Smooth muscle cell (in vitro differentiated cells): ENCODE measurements around the gene CAST. TPM values are rescaled to one million over a fixed set of nuclear protein-coding genes. Genes with fewer than 3 reads are reported as not detected.

Source experiments
- DNase-seq: peaks from one replicate; lab custom pipeline; 2025; ENCODE audit not compliant: unreplicated experiment; lab: John Stamatoyannopoulos, UW
- H2AFZ ChIP-seq: fragments of 200-600 bp; sonication (generic); 2 replicates; pipeline ENCODE4 v1.6.0; 2016; ENCODE audit warnings: antibody characterized with exemption, low read depth, mild to moderate bottlenecking
- H3F3A ChIP-seq: fragments of 200-600 bp; sonication (generic); 2 replicates; pipeline ENCODE4 v1.6.0; 2017; ENCODE audit warnings: antibody characterized with exemption, low read depth
- H3K27ac ChIP-seq: fragments of 200-600 bp; sonication (generic); 2 replicates; pipeline ENCODE4 v1.5.1; 2016; ENCODE audit warnings: low read depth, mild to moderate bottlenecking
- H3K27me3 ChIP-seq: fragments of 200-600 bp; sonication (generic); 2 replicates; pipeline ENCODE4 v1.6.1; 2016; ENCODE audit warnings: low read depth, mild to moderate bottlenecking
- H3K36me3 ChIP-seq: fragments of 200-600 bp; sonication (generic); 2 replicates; pipeline ENCODE4 v1.5.1; 2016; ENCODE audit warnings: low read depth
- H3K4me1 ChIP-seq: fragments of 200-600 bp; sonication (generic); 2 replicates; pipeline ENCODE4 v1.5.1; 2016; ENCODE audit warnings: low read depth
- H3K4me2 ChIP-seq: fragments of 200-600 bp; sonication (generic); 2 replicates; pipeline ENCODE4 v1.6.0; 2016; ENCODE audit warnings: mild to moderate bottlenecking
- H3K4me3 ChIP-seq: fragments of 200-600 bp; sonication (generic); 2 replicates; pipeline ENCODE4 v1.5.1; 2016; ENCODE audit warnings: mild to moderate bottlenecking
- H3K79me2 ChIP-seq: fragments of 200-600 bp; sonication (generic); 2 replicates; pipeline ENCODE4 v1.6.0; 2016; ENCODE audit warnings: low read depth, mild to moderate bottlenecking
- H3K9ac ChIP-seq: fragments of 200-600 bp; sonication (generic); 2 replicates; pipeline ENCODE4 v1.6.0; 2016; ENCODE audit warnings: low read depth
- H3K9me3 ChIP-seq: fragments of 200-600 bp; sonication (generic); replicated peaks from 2 replicates; pipeline ENCODE4 v1.5.1; 2016; ENCODE audit warnings: low read depth
- H4K20me1 ChIP-seq: fragments of 200-600 bp; sonication (generic); 2 replicates; pipeline ENCODE4 v1.6.0; 2016; ENCODE audit warnings: low read depth
- CTCF ChIP-seq: fragments of 200-600 bp; sonication (generic); IDR thresholded peaks from 2 replicates; pipeline ENCODE4 v1.5.1; 2017; ENCODE audit warnings: borderline replicate concordance, mild to moderate bottlenecking, antibody characterized with exemption; ENCODE audit not compliant: insufficient read depth, poor library complexity, severe bottlenecking
- WGBS: methylation state at CpG from one replicate; pipeline ENCODE4 v1.1.7; 2016; ENCODE audit warnings: low lambda C conversion rate; 5-methylcytosine and 5-hydroxymethylcytosine counted together
- polyA plus RNA-seq: library from polyadenylated mRNA; unstranded; fragments of >200 nt; fragmentation: Nextera tagmentation; extraction: Ambion mirVana; gene quantifications from 2 replicates; pipeline ENCODE4 v1.2.1, GENCODE V29; 2016
- total RNA-seq: library from RNA; depleted of rRNA; stranded (reverse); fragments of >200 nt; gene quantifications from 2 replicates; pipeline ENCODE4 v1.2.3, GENCODE V29; 2014

CAST gene
- total and polyA plus RNA-seq, 2 experiments from 2014 or later: 76.2 to 189 TPM

- Histone ChIP-seq H3K9me3 (no peaks in the 10 kb centered on the region), H3K4me3 (no peak overlapping the region), H4K20me1 (no peaks in the 10 kb centered on the region), H3K27ac (peak overlapping the region; percentile 81), H3K79me2 (no peaks in the 10 kb centered on the region), H3K4me1 (peaks cover 5% of the 10 kb centered on the region), H3K9ac (peak overlapping the region; percentile 27), H3K27me3 (no peaks in the 10 kb centered on the region), H3F3A (no peaks in the 10 kb centered on the region), H2AFZ (no peak overlapping the region), H3K4me2 (no peak overlapping the region), H3K36me3 (no peaks in the 10 kb centered on the region)
- DNase-seq: no peak
- peak; percentile 24 for TF ChIP-seq CTCF
- WGBS: 45% methylated on average over 4 of the region's 4 CpGs
Observed at GRCh38 chr5:96651948-96652753, 10.0 kb upstream of the CAST start.

GRCh38 chr5:96652769-96653454 is 9.3 kb upstream of the CAST start:
- H3K27me3 ChIP-seq: no peaks in the 10 kb centered on the region
- H3K36me3 ChIP-seq: no peaks in the 10 kb centered on the region
- no peak for DNase-seq
- WGBS: 24% methylated on average over 1 of the region's 1 CpG
- no peaks in the 10 kb centered on the region for H3F3A ChIP-seq
- peaks cover 8% of the 10 kb centered on the region for H3K4me1 ChIP-seq
- peak overlapping the region; percentile 27 for H3K9ac ChIP-seq
- H3K9me3 ChIP-seq: no peaks in the 10 kb centered on the region
- H2AFZ ChIP-seq: no peak overlapping the region
- TF ChIP-seq CTCF: no peak
- H3K27ac ChIP-seq: peak overlapping the region; percentile 81
- H4K20me1 ChIP-seq: no peaks in the 10 kb centered on the region
- H3K4me2 ChIP-seq: no peak overlapping the region
- H3K79me2 ChIP-seq: no peaks in the 10 kb centered on the region
- H3K4me3 ChIP-seq: no peak overlapping the region

- no peak for TF ChIP-seq CTCF
- Histone ChIP-seq H2AFZ (no peak overlapping the region), H3K79me2 (no peaks in the 10 kb centered on the region), H3K27ac (no peak overlapping the region), H3K9ac (no peak overlapping the region), H3K36me3 (no peaks in the 10 kb centered on the region), H3K9me3 (no peaks in the 10 kb centered on the region), H3K4me2 (no peak overlapping the region), H4K20me1 (no peaks in the 10 kb centered on the region), H3K4me3 (no peak overlapping the region), H3K27me3 (no peaks in the 10 kb centered on the region), H3F3A (no peaks in the 10 kb centered on the region), H3K4me1 (peaks cover 8% of the 10 kb centered on the region)
- no peak for DNase-seq
- 95% methylated on average over 4 of the region's 4 CpGs for WGBS
Observed at GRCh38 chr5:96654209-96654608, 8.0 kb upstream of the CAST start.
